ENCODE measurements around the gene COMT. TPM values are rescaled to one million over a fixed set of nuclear protein-coding genes. Genes with fewer than 3 reads are reported as not detected.

The COMT gene
- total RNA-seq, 2 experiments from 2014 or later = 90.8 to 112 TPM

- peak overlapping the region; percentile 17 for H3K27ac ChIP-seq (ENCODE audit: low read depth, low read length, poor library complexity, severe bottlenecking)
- CTCF ChIA-PET (ENCODE audit: unreplicated experiment) = no interaction called here
These were observed 33.5 kb downstream of the COMT start for GRCh38 chr22:19974935-19975706.

GRCh38 chr22:19975707-19976035, 34.1 kb downstream of the COMT start:
- ChIA-PET CTCF (ENCODE audit: unreplicated experiment) (no interaction called here), POLR2A (no interaction called here)
- no peak overlapping the region for H3K4me3 ChIP-seq (ENCODE audit: low read depth, low read length, poor library complexity, severe bottlenecking)
- no peak overlapping the region for H2AFZ ChIP-seq (ENCODE audit: low read length)
- H3K9me2 ChIP-seq (ENCODE audit: insufficient read depth, low read length) = no peaks in the 10 kb centered on the region
- H3K4me2 ChIP-seq (ENCODE audit: low read length) = no peak overlapping the region
- TF ChIP-seq CTCF (conservative IDR thresholded peaks at IDR 0.05; ENCODE audit: low read length) (no peak), EZH2phosphoT487 (IDR thresholded peaks at IDR 0.05; ENCODE audit: borderline replicate concordance, low read depth, low read length) (no peak)
- H3K36me3 ChIP-seq (ENCODE audit: insufficient read depth, low read length) = no peaks in the 10 kb centered on the region
- H4K20me1 ChIP-seq (ENCODE audit: insufficient read depth, low read length) = no peaks in the 10 kb centered on the region
- H3K9me3 ChIP-seq (ENCODE audit: low read length) = no peaks in the 10 kb centered on the region
- no peak for DNase-seq (ENCODE audit: low spot score)
- H3K27ac ChIP-seq (ENCODE audit: low read depth, low read length, poor library complexity, severe bottlenecking) = no peak overlapping the region
- no TSS peak for BruUV-seq (replicated peaks)
- intact Hi-C loops (cut with micrococcal nuclease; ENCODE audit: unreplicated experiment) = no loop called here
- peaks cover 20% of the 10 kb centered on the region for H3K4me1 ChIP-seq (ENCODE audit: insufficient read depth, low read length, poor library complexity, severe bottlenecking)
- H3K79me2 ChIP-seq (ENCODE audit: insufficient read depth, low read depth, low read length) = no peaks in the 10 kb centered on the region

More at GRCh38 chr22:19974935-19975706, 33.5 kb downstream of the COMT start:
- peak; percentile 52 for DNase-seq (ENCODE audit: low spot score)
- peak overlapping the region; percentile 20 for H3K4me2 ChIP-seq (ENCODE audit: low read length)
- TF ChIP-seq CTCF (conservative IDR thresholded peaks at IDR 0.05; ENCODE audit: low read length) (no peak), EZH2phosphoT487 (IDR thresholded peaks at IDR 0.05; ENCODE audit: borderline replicate concordance, low read depth, low read length) (no peak)
- H3K36me3 ChIP-seq (ENCODE audit: insufficient read depth, low read length) = no peaks in the 10 kb centered on the region
- BruUV-seq (replicated peaks) = no TSS peak
- H3K9me3 ChIP-seq (ENCODE audit: low read length) = no peaks in the 10 kb centered on the region
- no peak overlapping the region for H3K4me3 ChIP-seq (ENCODE audit: low read depth, low read length, poor library complexity, severe bottlenecking)
- intact Hi-C loops (cut with micrococcal nuclease; ENCODE audit: unreplicated experiment) = no loop called here
- peaks cover 20% of the 10 kb centered on the region for H3K4me1 ChIP-seq (ENCODE audit: insufficient read depth, low read length, poor library complexity, severe bottlenecking)
- H3K79me2 ChIP-seq (ENCODE audit: insufficient read depth, low read depth, low read length) = no peaks in the 10 kb centered on the region
- POLR2A ChIA-PET = no interaction called here
- no peak overlapping the region for H2AFZ ChIP-seq (ENCODE audit: low read length)
- no peaks in the 10 kb centered on the region for H4K20me1 ChIP-seq (ENCODE audit: insufficient read depth, low read length)
- no peaks in the 10 kb centered on the region for H3K9me2 ChIP-seq (ENCODE audit: insufficient read depth, low read length)

- intact Hi-C loops (cut with micrococcal nuclease; ENCODE audit: unreplicated experiment) = no loop called here
- no TSS peak for BruUV-seq (replicated peaks)
- Histone ChIP-seq H3K4me2 (ENCODE audit: low read length) (no peak overlapping the region), H4K20me1 (ENCODE audit: insufficient read depth, low read length) (no peaks in the 10 kb centered on the region), H3K9me3 (ENCODE audit: low read length) (no peaks in the 10 kb centered on the region), H3K36me3 (ENCODE audit: insufficient read depth, low read length) (no peaks in the 10 kb centered on the region), H2AFZ (ENCODE audit: low read length) (no peak overlapping the region), H3K27ac (ENCODE audit: low read depth, low read length, poor library complexity, severe bottlenecking) (no peak overlapping the region), H3K79me2 (ENCODE audit: insufficient read depth, low read depth, low read length) (no peaks in the 10 kb centered on the region), H3K9me2 (ENCODE audit: insufficient read depth, low read length) (no peaks in the 10 kb centered on the region), H3K4me3 (ENCODE audit: low read depth, low read length, poor library complexity, severe bottlenecking) (no peak overlapping the region), H3K4me1 (ENCODE audit: insufficient read depth, low read length, poor library complexity, severe bottlenecking) (peaks cover 20% of the 10 kb centered on the region)
- ChIA-PET CTCF (ENCODE audit: unreplicated experiment) (no interaction called here), POLR2A (no interaction called here)
- DNase-seq (ENCODE audit: low spot score) = no peak
- TF ChIP-seq CTCF (conservative IDR thresholded peaks at IDR 0.05; ENCODE audit: low read length) (no peak), EZH2phosphoT487 (IDR thresholded peaks at IDR 0.05; ENCODE audit: borderline replicate concordance, low read depth, low read length) (no peak)
These were observed 35.1 kb downstream of the COMT start for GRCh38 chr22:19976671-19977070.
